ENCODE data around the gene NFIC. TPM values are rescaled to one million over a fixed set of nuclear protein-coding genes. Genes with fewer than 3 reads are reported as not detected.

Gene NFIC
- total and polyA plus RNA-seq, 10 of the 15 experiments (the other 5 are each of a cell fraction or from before 2014, with no cell fraction given) = 0.71 to 53.5 (median 10.2) TPM

DNA sequence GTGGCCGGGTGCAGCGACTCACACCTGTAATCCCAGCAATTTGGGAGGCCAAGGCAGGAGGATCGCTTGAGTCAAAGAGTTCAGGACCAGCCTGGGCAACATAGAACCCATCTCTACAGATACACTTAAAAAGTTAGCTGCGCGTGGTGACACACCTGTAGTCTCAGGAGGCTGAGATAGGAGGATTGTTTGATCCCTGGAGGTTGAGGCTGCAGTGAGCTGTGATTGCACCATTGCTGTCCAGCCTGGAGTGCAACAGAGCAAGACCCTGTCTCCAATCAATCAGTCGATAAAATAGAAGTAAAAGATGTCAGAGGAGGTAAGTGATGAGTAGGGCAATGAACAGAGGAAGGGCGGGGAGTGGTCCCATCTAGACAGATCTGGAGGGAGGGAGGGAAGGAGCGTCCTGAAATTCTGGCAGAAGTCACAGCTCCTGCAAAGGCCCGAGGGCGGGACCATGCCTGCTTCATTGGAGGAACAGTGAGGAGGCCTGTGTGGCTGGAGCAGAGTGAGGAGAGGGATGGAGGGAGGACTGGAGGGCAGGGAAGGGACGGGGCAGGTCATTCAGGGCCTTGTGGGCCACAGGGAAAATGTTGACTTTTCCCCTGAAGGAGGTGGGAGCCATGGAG lies 104.2 kb downstream of the NFIC start (continued):
- TF ChIP-seq, protein P1, sequence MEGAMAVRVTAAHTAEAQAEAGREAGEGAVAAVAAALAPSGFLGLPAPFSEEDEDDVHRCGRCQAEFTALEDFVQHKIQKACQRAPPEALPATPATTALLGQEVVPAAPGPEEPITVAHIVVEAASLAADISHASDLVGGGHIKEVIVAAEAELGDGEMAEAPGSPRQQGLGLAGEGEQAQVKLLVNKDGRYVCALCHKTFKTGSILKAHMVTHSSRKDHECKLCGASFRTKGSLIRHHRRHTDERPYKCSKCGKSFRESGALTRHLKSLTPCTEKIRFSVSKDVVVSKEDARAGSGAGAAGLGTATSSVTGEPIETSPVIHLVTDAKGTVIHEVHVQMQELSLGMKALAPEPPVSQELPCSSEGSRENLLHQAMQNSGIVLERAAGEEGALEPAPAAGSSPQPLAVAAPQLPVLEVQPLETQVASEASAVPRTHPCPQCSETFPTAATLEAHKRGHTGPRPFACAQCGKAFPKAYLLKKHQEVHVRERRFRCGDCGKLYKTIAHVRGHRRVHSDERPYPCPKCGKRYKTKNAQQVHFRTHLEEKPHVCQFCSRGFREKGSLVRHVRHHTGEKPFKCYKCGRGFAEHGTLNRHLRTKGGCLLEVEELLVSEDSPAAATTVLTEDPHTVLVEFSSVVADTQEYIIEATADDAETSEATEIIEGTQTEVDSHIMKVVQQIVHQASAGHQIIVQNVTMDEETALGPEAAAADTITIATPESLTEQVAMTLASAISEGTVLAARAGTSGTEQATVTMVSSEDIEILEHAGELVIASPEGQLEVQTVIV (IDR thresholded peaks at IDR 0.05; ENCODE audit: borderline replicate concordance, partially characterized antibody) = no peak
- no peak for TF ChIP-seq CBX3 (IDR thresholded peaks at IDR 0.05; ENCODE audit: borderline replicate concordance, low read depth)
- TF ChIP-seq, protein P2, sequence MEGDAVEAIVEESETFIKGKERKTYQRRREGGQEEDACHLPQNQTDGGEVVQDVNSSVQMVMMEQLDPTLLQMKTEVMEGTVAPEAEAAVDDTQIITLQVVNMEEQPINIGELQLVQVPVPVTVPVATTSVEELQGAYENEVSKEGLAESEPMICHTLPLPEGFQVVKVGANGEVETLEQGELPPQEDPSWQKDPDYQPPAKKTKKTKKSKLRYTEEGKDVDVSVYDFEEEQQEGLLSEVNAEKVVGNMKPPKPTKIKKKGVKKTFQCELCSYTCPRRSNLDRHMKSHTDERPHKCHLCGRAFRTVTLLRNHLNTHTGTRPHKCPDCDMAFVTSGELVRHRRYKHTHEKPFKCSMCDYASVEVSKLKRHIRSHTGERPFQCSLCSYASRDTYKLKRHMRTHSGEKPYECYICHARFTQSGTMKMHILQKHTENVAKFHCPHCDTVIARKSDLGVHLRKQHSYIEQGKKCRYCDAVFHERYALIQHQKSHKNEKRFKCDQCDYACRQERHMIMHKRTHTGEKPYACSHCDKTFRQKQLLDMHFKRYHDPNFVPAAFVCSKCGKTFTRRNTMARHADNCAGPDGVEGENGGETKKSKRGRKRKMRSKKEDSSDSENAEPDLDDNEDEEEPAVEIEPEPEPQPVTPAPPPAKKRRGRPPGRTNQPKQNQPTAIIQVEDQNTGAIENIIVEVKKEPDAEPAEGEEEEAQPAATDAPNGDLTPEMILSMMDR (IDR thresholded peaks at IDR 0.05 in 2 of 3, conservative IDR thresholded peaks at IDR 0.05 in 1 of 3; ENCODE audit: control insufficient read depth in 2 of 3, extremely low read depth in 1 of 3, insufficient read depth in 1 of 3, low read depth in 3 of 3, low read length in 3 of 3) = no peak

- Histone ChIP-seq H3K9me3 (replicated peaks; ENCODE audit: control insufficient read depth, insufficient read depth, low read length) (no peaks in the 10 kb centered on the region), H3K4me1 (ENCODE audit: control insufficient read depth, insufficient read depth, low read length) (no peaks in the 10 kb centered on the region), H3K36me3 (ENCODE audit: control insufficient read depth in 2 of 2, insufficient read depth in 2 of 2, low read length in 1 of 2) (no peaks in the 10 kb centered on the region), H2AFZ (ENCODE audit: control insufficient read depth, low read depth, low read length) (no peak overlapping the region), H3K9ac (ENCODE audit: control insufficient read depth, insufficient read depth, low read length) (no peak overlapping the region), H3K27me3 (replicated peaks in 1 of 2; ENCODE audit: control insufficient read depth in 2 of 2, insufficient read depth in 2 of 2, low read length in 1 of 2) (no peaks in the 10 kb centered on the region), H3K4me3 (no peak overlapping the region), H4K20me1 (ENCODE audit: control insufficient read depth, insufficient read depth) (peaks cover 2% of the 10 kb centered on the region; the same call in 1 of the 2 replicates), H3K4me2 (ENCODE audit: control insufficient read depth, insufficient read depth) (no peak overlapping the region), H3K27ac (ENCODE audit: control insufficient read depth, insufficient read depth) (no peak overlapping the region), H3K79me2 (ENCODE audit: control insufficient read depth, insufficient read depth, low read length) (no peaks in the 10 kb centered on the region)
- BruUV-seq (replicated peaks) = no TSS peak
- TF ChIP-seq ZNF24 (IDR thresholded peaks at IDR 0.05) (no peak), EGR1 (IDR thresholded peaks at IDR 0.05; ENCODE audit: borderline replicate concordance in 1 of 2, low read depth in 2 of 2, low read length in 2 of 2) (0 out of 3 replicates have a peak, but pooled peaks of 1 of the 2 experiments have one; percentile 43), SMC3 (IDR thresholded peaks at IDR 0.05; ENCODE audit: borderline replicate concordance, low read length) (peak; percentile 52), BHLHE40 (IDR thresholded peaks at IDR 0.05; ENCODE audit: borderline replicate concordance in 1 of 2, low read depth in 2 of 2, low read length in 1 of 2) (no peak), RAD21 (IDR thresholded peaks at IDR 0.05; ENCODE audit: insufficient read depth, low read depth, low read length) (peak; percentile 56), SPI1 (IDR thresholded peaks at IDR 0.05; ENCODE audit: borderline replicate concordance, insufficient read depth, low read depth, low read length) (peak; percentile 69; the same call in 1 of the 2 replicates)
- TF ChIP-seq, protein P2 (IDR thresholded peaks at IDR 0.05 in 2 of 3, conservative IDR thresholded peaks at IDR 0.05 in 1 of 3; ENCODE audit: control insufficient read depth in 2 of 3, extremely low read depth in 1 of 3, insufficient read depth in 1 of 3, low read depth in 3 of 3, low read length in 3 of 3) = peak; percentile 61 to 81 (median 61)
- 33% methylated on average over 24 of the region's 24 CpGs for WGBS (ENCODE audit: insufficient coverage, insufficient replicate concordance, low lambda C conversion rate, missing lambda C conversion rate)
- ChIA-PET CTCF (interaction anchor here (0.7 to 2.1 kb wide), 16 partner anchors 9 to 495 kb away, joined by 3 to 20 read pairs (median 5); partner anchors contain the start of gene TLE6), SMC1A (ENCODE audit: uncharacterized antibody, unreplicated experiment) (interaction anchor here (1.0 kb wide), 1 partner anchor 146 kb away, joined by 4 read pairs; no protein-coding TSS in a partner anchor), POLR2A (no interaction called here), RAD21 (ENCODE audit: unreplicated experiment) (interaction anchor here (0.6 to 1.0 kb wide), 3 partner anchors 47 to 167 kb away, joined by 3 read pairs; no protein-coding TSS in a partner anchor)
- ATAC-seq = peak; percentile 66
- no peak for FAIRE-seq
- intact Hi-C loops (cut with micrococcal nuclease; ENCODE audit: unreplicated experiment) = loop anchor here (1.0 kb wide), 1 partner anchor 145 kb away; no protein-coding TSS in a partner anchor
- DNase-seq (ENCODE audit: low read depth, low spot score) = no peak
- in situ Hi-C loops (cut with MboI) = loop anchor here (5.0 kb wide), 1 partner anchor 145 kb away; no protein-coding TSS in a partner anchor
Observed at GRCh38 chr19:3471954-3472655, 105.7 kb downstream of the NFIC start.
